SK-N-SH treated with all-trans-retinoic acid at 6 μM for 48 hours (cell line): ENCODE data around the gene QSER1.

Experiments
- PATZ1 ChIP-seq: fragments of 250-450 bp; sonication (Bioruptor Pico); IDR thresholded peaks from 2 replicates; pipeline ENCODE4 v1.8.0; 2020; ENCODE audit warnings: mild to moderate bottlenecking, moderate library complexity, borderline replicate concordance
- RARB ChIP-seq: fragments of 250-450 bp; sonication (Bioruptor Pico); IDR thresholded peaks from 2 replicates; pipeline ENCODE4 v1.8.0; 2021; ENCODE audit warnings: mild to moderate bottlenecking, moderate library complexity
- TCF4 ChIP-seq: fragments of 250-450 bp; sonication (Bioruptor Pico); IDR thresholded peaks from 2 replicates; pipeline ENCODE4 v1.8.0; 2021; ENCODE audit warnings: mild to moderate bottlenecking, moderate library complexity, borderline replicate concordance
- ZFP30 ChIP-seq: fragments of 450-650 bp; formaldehyde crosslinking; IDR thresholded peaks from 2 replicates; pipeline ENCODE4 v1.5.0; 2022; ENCODE audit warnings: mild to moderate bottlenecking, moderate library complexity
- ZNF565 ChIP-seq: fragments of 450-650 bp; formaldehyde crosslinking; conservative IDR thresholded peaks from 2 replicates; pipeline ENCODE4 v1.5.0; 2020; ENCODE audit warnings: low read depth, mild to moderate bottlenecking, moderate library complexity

DNA sequence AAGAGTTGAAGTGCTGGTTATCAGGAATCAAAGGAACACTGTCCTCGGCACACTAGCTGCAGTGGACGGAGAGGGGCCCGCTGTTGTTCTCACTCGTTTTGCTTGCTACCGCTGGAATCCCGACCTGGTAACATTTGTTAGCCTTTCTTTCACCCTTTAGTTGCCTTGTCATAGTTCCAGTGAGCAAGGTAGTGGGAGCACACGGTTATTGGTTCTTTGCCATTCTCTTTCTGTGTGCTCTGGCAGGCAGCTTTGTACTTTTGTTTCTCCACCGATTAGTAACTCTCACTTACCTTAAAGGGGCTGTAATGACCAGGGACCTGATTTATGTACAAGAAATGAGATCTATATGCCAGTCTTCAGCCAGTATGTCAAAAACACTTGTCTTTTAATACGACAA, 124.9 kb downstream of the QSER1 start:
- TF ChIP-seq ZNF565 (CRISPR knock-in tag) = no peak
- TF ChIP-seq RARB (CRISPR knock-in tag) = no peak
- TF ChIP-seq TCF4 = no peak
- no peak for TF ChIP-seq PATZ1 (CRISPR knock-in tag)
- no peak for TF ChIP-seq ZFP30
